GM12891 (cell line): ENCODE measurements around the gene ZNF511.

Experiments used
- POLR2A ChIP-seq: IDR thresholded peaks from 2 replicates; pipeline ENCODE4 v1.6.1; 2011; ENCODE audit warnings: low read depth, low read length, control low read depth
- POLR2AphosphoS5 ChIP-seq: IDR thresholded peaks from 2 replicates; pipeline ENCODE4 v1.6.1; 2011; ENCODE audit warnings: low read depth, low read length, control low read depth
- SPI1 ChIP-seq: IDR thresholded peaks from 2 replicates; pipeline ENCODE4 v1.6.1; 2011; ENCODE audit warnings: low read depth, low read length, control low read depth
- TAF1 ChIP-seq: IDR thresholded peaks from 2 replicates; pipeline ENCODE4 v1.6.1; 2011; ENCODE audit warnings: low read depth, low read length, control low read depth

GRCh38 chr10:133324198-133324792 is 15.6 kb downstream of the ZNF511 start:
- TF ChIP-seq SPI1 (no peak), POLR2A (no peak), POLR2AphosphoS5 (no peak), TAF1 (no peak)
